Glutamatergic neuron (in vitro differentiated cells): ENCODE measurements around the gene HADHA. TPM values are rescaled to one million over a fixed set of nuclear protein-coding genes. Genes with fewer than 3 reads are reported as not detected.
"Not testable (repeated sequence)": the region's sequence is repeated elsewhere in the genome, so short reads cannot be mapped to it uniquely, and the experiment has no call there.

Experiments
- DNase-seq: peaks from one replicate; pipeline ENCODE4 v3.0.0; 2022
- H3K27ac Mint-ChIP-seq: one replicate; pipeline ENCODE4 v1.8.0; 2020; ENCODE audit warnings: mild to moderate bottlenecking, mixed read lengths, inconsistent platforms; ENCODE audit not compliant: unreplicated experiment
- H3K27me3 Mint-ChIP-seq: one replicate; pipeline ENCODE4 v1.8.0; 2020; ENCODE audit warnings: mild to moderate bottlenecking, moderate library complexity, mixed read lengths, inconsistent platforms; ENCODE audit not compliant: unreplicated experiment
- H3K36me3 Mint-ChIP-seq: one replicate; pipeline ENCODE4 v1.8.0; 2020; ENCODE audit warnings: mild to moderate bottlenecking, mixed read lengths, inconsistent platforms; ENCODE audit not compliant: unreplicated experiment
- H3K4me1 Mint-ChIP-seq: one replicate; pipeline ENCODE4 v1.8.0; 2020; ENCODE audit warnings: mild to moderate bottlenecking, low read depth, mixed read lengths, inconsistent platforms; ENCODE audit not compliant: unreplicated experiment
- H3K4me3 Mint-ChIP-seq: one replicate; pipeline ENCODE4 v1.8.0; 2020; ENCODE audit warnings: mild to moderate bottlenecking, mixed read lengths, inconsistent platforms; ENCODE audit not compliant: unreplicated experiment
- H3K9me3 Mint-ChIP-seq: one replicate; pipeline ENCODE4 v1.8.0; 2020; ENCODE audit warnings: mild to moderate bottlenecking, moderate library complexity, mixed read lengths, inconsistent platforms; ENCODE audit not compliant: unreplicated experiment
- total RNA-seq: library from RNA; stranded (reverse); fragmentation: NEBNext Ultra II Directional; extraction: Animal tissue kit (Norgen Biotek cat#: 25700); gene quantifications from one replicate; pipeline ENCODE4 v1.2.1, GENCODE V29; 2021; ENCODE audit not compliant: unreplicated experiment
- TF ChIP-seq, protein P1 (sequence below): fragments of 200-600 bp; sonication (generic); IDR thresholded peaks from one replicate; pipeline ENCODE4 v1.5.0; 2021; ENCODE audit not compliant: partially characterized antibody, unreplicated experiment

Gene HADHA
- total RNA-seq, 1 donor from 2014 or later = 89.8 TPM

DNA sequence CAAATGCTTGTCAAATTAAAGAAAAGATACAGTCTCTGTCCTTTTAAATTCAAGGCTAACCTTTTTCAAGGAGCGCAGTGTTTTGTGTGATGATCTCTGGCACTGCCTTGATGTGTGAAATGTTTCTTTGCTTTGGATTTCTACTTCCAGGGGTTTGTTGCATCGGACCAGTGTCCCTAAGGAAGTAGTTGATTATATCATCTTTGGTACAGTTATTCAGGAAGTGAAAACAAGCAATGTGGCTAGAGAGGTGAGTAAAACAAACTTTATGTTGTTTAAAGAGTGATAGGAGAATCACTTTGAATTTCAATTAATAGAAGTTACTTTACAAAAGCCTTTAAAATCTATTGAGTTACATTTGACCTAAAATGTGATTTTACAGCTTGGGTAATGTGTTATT is 29.1 kb upstream of the HADHA start:
- Mint-ChIP-seq H3K9me3 (no peaks in the 10 kb centered on the region), H3K36me3 (no peaks in the 10 kb centered on the region), H3K4me1 (no peaks in the 10 kb centered on the region), H3K4me3 (no peak overlapping the region), H3K27ac (no peak overlapping the region), H3K27me3 (no peaks in the 10 kb centered on the region)
- DNase-seq = no peak
- TF ChIP-seq, protein P1, sequence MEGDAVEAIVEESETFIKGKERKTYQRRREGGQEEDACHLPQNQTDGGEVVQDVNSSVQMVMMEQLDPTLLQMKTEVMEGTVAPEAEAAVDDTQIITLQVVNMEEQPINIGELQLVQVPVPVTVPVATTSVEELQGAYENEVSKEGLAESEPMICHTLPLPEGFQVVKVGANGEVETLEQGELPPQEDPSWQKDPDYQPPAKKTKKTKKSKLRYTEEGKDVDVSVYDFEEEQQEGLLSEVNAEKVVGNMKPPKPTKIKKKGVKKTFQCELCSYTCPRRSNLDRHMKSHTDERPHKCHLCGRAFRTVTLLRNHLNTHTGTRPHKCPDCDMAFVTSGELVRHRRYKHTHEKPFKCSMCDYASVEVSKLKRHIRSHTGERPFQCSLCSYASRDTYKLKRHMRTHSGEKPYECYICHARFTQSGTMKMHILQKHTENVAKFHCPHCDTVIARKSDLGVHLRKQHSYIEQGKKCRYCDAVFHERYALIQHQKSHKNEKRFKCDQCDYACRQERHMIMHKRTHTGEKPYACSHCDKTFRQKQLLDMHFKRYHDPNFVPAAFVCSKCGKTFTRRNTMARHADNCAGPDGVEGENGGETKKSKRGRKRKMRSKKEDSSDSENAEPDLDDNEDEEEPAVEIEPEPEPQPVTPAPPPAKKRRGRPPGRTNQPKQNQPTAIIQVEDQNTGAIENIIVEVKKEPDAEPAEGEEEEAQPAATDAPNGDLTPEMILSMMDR = no peak

DNA sequence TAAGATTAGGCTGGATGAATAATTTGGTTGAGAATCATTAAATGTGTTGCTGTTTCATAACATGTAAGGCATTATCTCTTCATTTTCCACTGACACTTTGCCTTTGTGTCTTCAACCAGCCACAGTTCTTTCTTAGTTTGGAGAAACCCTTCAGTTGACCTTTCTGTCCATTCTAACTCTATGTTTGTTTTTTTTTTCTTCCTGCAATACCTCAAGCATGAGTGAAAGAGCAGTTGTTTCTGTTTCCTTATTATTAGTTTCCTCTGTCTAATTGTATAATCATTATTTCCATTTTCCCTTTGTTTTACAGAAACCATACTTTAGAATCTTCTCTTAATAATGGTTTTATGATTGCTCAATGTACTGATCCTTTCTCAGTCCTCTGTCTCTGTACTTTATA is 25.9 kb upstream of the HADHA start:
- Mint-ChIP-seq H3K9me3 (peaks cover 3% of the 10 kb centered on the region), H3K27me3 (no peaks in the 10 kb centered on the region), H3K4me1 (no peaks in the 10 kb centered on the region), H3K36me3 (no peaks in the 10 kb centered on the region), H3K27ac (no peak overlapping the region), H3K4me3 (no peak overlapping the region)
- TF ChIP-seq, protein P1 = no peak
- no peak for DNase-seq

DNA sequence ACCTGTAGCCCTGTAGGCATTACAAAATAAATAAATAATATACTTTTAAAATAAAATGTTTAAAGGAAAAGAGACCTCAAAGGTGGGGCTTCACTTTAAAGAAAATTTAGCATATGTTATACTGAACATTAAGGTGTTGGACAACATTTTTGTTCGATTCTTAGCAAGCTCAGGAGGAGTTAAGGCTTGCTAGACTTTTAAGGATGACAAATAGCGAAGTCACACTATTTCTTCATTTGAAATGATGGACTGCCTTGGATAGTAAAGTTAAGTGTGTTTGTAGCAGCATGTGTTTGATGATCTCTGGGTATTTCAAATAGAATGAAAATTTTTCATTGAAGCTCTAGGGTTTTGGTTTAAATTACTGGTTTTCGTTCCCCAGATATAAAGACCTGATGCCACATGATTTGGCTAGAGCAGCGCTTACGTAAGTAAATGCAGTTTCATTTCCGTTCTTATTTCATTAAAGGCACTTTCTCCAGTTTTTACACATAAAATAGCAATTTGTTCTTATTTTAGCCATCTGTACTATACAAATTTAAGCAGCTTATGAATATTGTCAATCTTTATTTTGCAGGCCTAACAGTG is 25.2 kb upstream of the HADHA start:
- Mint-ChIP-seq H3K9me3 (peaks cover 3% of the 10 kb centered on the region), H3K4me3 (no peak overlapping the region), H3K4me1 (no peaks in the 10 kb centered on the region), H3K36me3 (no peaks in the 10 kb centered on the region), H3K27ac (no peak overlapping the region), H3K27me3 (no peaks in the 10 kb centered on the region)
- TF ChIP-seq, protein P1 = no peak
- no peak for DNase-seq

DNA sequence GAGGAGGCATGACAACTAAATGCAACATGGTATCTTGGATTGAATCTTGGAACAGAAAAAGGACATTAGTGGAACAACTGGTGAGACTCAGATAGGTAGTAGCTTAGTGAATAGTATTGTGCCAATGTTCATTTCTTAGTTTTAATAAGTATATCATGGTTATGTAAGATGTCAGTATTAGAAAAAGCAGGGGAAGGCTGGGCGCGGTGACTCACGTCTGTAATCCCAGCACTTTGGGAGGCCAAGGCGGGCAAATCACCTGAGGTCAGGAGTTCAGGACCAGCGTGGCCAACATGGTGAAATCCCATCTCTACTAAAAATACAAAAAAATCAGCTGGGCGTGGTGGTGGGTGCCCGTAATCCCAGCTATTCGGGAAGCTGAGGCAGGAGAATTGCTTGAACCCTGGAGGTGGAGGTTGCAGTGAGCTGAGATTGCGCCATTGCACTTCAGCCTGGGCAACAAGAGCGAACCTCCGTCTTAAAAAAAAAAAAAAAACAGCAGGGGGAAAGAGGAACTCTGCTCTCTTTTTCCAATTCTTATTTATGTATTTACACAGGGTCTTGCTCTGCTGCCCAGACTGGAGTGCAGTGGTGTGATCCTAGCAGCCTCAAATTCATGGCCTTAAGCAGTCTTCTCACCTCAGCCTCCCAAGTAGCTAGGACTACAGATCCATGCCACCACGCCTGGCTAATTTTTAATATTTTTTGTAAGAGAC is 24.4 kb upstream of the HADHA start:
- not testable (repeated sequence) for DNase-seq

DNA sequence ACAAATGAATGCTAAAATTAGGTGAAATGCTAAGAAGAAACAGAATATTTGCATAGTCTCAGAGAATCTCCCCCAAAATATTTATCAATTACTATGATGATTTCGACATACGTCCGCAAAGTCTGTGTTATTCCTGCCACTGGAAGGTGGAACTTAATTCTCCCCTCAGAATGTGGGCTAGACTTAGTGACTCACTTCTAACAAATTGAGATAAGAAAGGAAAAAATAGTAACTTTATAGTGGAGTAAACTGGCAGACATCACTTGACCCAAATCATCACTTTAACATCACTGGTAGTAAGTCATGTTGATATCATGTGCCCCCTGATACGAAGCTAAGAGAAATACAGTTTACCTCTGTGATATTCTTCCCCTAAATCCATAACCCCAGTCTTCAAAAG is 23.8 kb upstream of the HADHA start:
- H3K9me3 Mint-ChIP-seq = peaks cover 3% of the 10 kb centered on the region
- H3K4me1 Mint-ChIP-seq = no peaks in the 10 kb centered on the region
- DNase-seq = no peak
- no peak overlapping the region for H3K27ac Mint-ChIP-seq
- H3K27me3 Mint-ChIP-seq = no peaks in the 10 kb centered on the region
- TF ChIP-seq, protein P1 = no peak
- no peak overlapping the region for H3K4me3 Mint-ChIP-seq
- no peaks in the 10 kb centered on the region for H3K36me3 Mint-ChIP-seq

More for the DNA sequence above, 24.4 kb upstream of the HADHA start:
- H3K9me3 Mint-ChIP-seq, H3K4me1 Mint-ChIP-seq, H3K27me3 Mint-ChIP-seq, H3K36me3 Mint-ChIP-seq, H3K27ac Mint-ChIP-seq, H3K4me3 Mint-ChIP-seq: not testable (repeated sequence)

DNA sequence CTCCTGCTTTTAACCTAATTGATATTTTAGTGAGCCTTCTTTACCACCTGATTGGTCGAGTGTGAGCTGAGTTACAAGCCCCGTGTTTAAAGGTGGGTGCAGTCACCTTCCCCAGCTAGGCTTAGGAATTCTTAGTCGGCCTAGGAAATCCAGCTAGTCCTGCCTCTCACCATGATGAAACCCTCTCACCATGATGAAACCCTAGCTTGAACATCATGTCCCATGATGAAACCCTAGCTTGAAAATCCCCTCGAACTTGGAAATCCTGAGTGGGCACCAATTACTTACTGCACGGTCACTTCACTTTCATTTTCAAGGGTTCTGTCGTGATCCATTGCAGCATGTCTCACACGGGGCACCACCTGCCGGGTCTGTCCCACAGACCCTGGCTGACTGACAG is 14.4 kb upstream of the HADHA start:
- H3K4me1 Mint-ChIP-seq, DNase-seq, H3K27ac Mint-ChIP-seq, H3K27me3 Mint-ChIP-seq, H3K9me3 Mint-ChIP-seq, H3K4me3 Mint-ChIP-seq: not testable (repeated sequence)
- H3K36me3 Mint-ChIP-seq = peaks cover 16% of the 10 kb centered on the region
